ENCODE data around the gene EEF1G.

Gene EEF1G

GRCh38 chr11:62538470-62539237 is 35.0 kb downstream of the EEF1G start:
- DNase-seq = peak; percentile 20

GRCh38 chr11:62536301-62536957 is 37.3 kb downstream of the EEF1G start:
- DNase-seq = no peak

- no peak for DNase-seq
Observed at GRCh38 chr11:62535802-62536201, 37.9 kb downstream of the EEF1G start.

GRCh38 chr11:62534779-62535545 is 38.7 kb downstream of the EEF1G start:
- no peak for DNase-seq

- DNase-seq = no peak
Observed at GRCh38 chr11:62532096-62532495, 41.6 kb downstream of the EEF1G start.

- DNase-seq = no peak
Observed at GRCh38 chr11:62516736-62517371, 56.8 kb downstream of the EEF1G start.

GRCh38 chr11:62514151-62514550 is 59.5 kb downstream of the EEF1G start:
- no peak for DNase-seq

- no peak for DNase-seq
Observed at GRCh38 chr11:62513626-62514025, 60.1 kb downstream of the EEF1G start.

GRCh38 chr11:62512961-62513360 is 60.7 kb downstream of the EEF1G start:
- no peak for DNase-seq
